HEK293 (cell line): ENCODE data around the gene TRIM24.
A peak's percentile ranks its signal among the peaks of the same experiment; 100 is the strongest.

Source experiments
- BCL11B ChIP-seq: fragments of 450-650 bp; formaldehyde crosslinking; IDR thresholded peaks from 2 replicates; pipeline ENCODE4 v1.5.1; 2016; ENCODE audit warnings: low read depth, missing biosample characterization, missing genetic modification characterization
- IKZF3 ChIP-seq: fragments of 450-650 bp; IDR thresholded peaks from 2 replicates; pipeline ENCODE4 v1.5.0; 2018; ENCODE audit warnings: missing biosample characterization, mild to moderate bottlenecking, missing genetic modification characterization, moderate library complexity
- WT1 ChIP-seq: fragments of 450-650 bp; formaldehyde crosslinking; IDR thresholded peaks from 2 replicates; pipeline ENCODE4 v1.5.1; 2016; ENCODE audit warnings: missing biosample characterization, missing genetic modification characterization
- YY2 ChIP-seq: fragments of 450-650 bp; formaldehyde crosslinking; IDR thresholded peaks from 2 replicates; pipeline ENCODE4 v1.5.1; 2016; ENCODE audit warnings: missing biosample characterization, missing genetic modification characterization
- ZBTB1 ChIP-seq: fragments of 450-650 bp; formaldehyde crosslinking; IDR thresholded peaks from 2 replicates; pipeline ENCODE4 v1.5.1; 2016; ENCODE audit warnings: missing biosample characterization, missing genetic modification characterization
- ZBTB11 ChIP-seq: fragments of 450-650 bp; formaldehyde crosslinking; conservative IDR thresholded peaks from 2 replicates; pipeline ENCODE4 v1.5.1; 2016; ENCODE audit warnings: low read depth, missing biosample characterization, missing genetic modification characterization
- ZBTB48 ChIP-seq: fragments of 450-650 bp; formaldehyde crosslinking; IDR thresholded peaks from 2 replicates; pipeline ENCODE4 v1.5.1; 2016; ENCODE audit warnings: missing biosample characterization, missing genetic modification characterization
- ZEB2 ChIP-seq: fragments of 450-650 bp; formaldehyde crosslinking; IDR thresholded peaks from 2 replicates; pipeline ENCODE4 v1.5.1; 2016; ENCODE audit warnings: missing biosample characterization, missing genetic modification characterization
- ZNF157 ChIP-seq: fragments of 450-650 bp; formaldehyde crosslinking; IDR thresholded peaks from 2 replicates; pipeline ENCODE4 v1.5.1; 2016; ENCODE audit warnings: missing biosample characterization, missing genetic modification characterization
- ZNF202 ChIP-seq: fragments of 450-650 bp; formaldehyde crosslinking; IDR thresholded peaks from 2 replicates; pipeline ENCODE4 v1.5.1; 2016; ENCODE audit warnings: missing biosample characterization, missing genetic modification characterization, borderline replicate concordance
- ZNF221 ChIP-seq: fragments of 450-650 bp; formaldehyde crosslinking; IDR thresholded peaks from 2 replicates; pipeline ENCODE4 v1.5.1; 2017; ENCODE audit warnings: missing biosample characterization, missing genetic modification characterization, borderline replicate concordance
- ZNF292 ChIP-seq: fragments of 450-650 bp; formaldehyde crosslinking; IDR thresholded peaks from 2 replicates; pipeline ENCODE4 v1.5.1; 2016; ENCODE audit warnings: low read depth, missing biosample characterization, missing genetic modification characterization, borderline replicate concordance
- ZNF311 ChIP-seq: fragments of 450-650 bp; formaldehyde crosslinking; IDR thresholded peaks from 2 replicates; pipeline ENCODE4 v1.5.1; 2017; ENCODE audit warnings: missing biosample characterization, missing genetic modification characterization, borderline replicate concordance
- ZNF350 ChIP-seq: fragments of 450-650 bp; formaldehyde crosslinking; IDR thresholded peaks from 2 replicates; pipeline ENCODE4 v1.5.0; 2017; ENCODE audit warnings: missing biosample characterization, mild to moderate bottlenecking, missing genetic modification characterization
- ZNF362 ChIP-seq: fragments of 450-650 bp; formaldehyde crosslinking; IDR thresholded peaks from 2 replicates; pipeline ENCODE4 v1.5.1; 2016; ENCODE audit warnings: missing biosample characterization, missing genetic modification characterization
- ZNF366 ChIP-seq: fragments of 450-650 bp; formaldehyde crosslinking; conservative IDR thresholded peaks from 2 replicates; pipeline ENCODE4 v1.5.1; 2016; ENCODE audit warnings: missing biosample characterization, missing genetic modification characterization
- ZNF416 ChIP-seq: fragments of 450-650 bp; formaldehyde crosslinking; IDR thresholded peaks from 2 replicates; pipeline ENCODE4 v1.5.1; 2016; ENCODE audit warnings: missing biosample characterization, missing genetic modification characterization
- ZNF423 ChIP-seq: fragments of 450-650 bp; formaldehyde crosslinking; IDR thresholded peaks from 2 replicates; pipeline ENCODE4 v1.5.1; 2016; ENCODE audit warnings: missing biosample characterization, missing genetic modification characterization
- ZNF521 ChIP-seq: fragments of 450-650 bp; formaldehyde crosslinking; IDR thresholded peaks from 2 replicates; pipeline ENCODE4 v1.5.1; 2017; ENCODE audit warnings: missing biosample characterization, mild to moderate bottlenecking, missing genetic modification characterization
- ZNF610 ChIP-seq: fragments of 450-650 bp; formaldehyde crosslinking; IDR thresholded peaks from 2 replicates; pipeline ENCODE4 v1.5.1; 2016; ENCODE audit warnings: missing biosample characterization, missing genetic modification characterization, borderline replicate concordance
- ZNF664 ChIP-seq: fragments of 450-650 bp; formaldehyde crosslinking; IDR thresholded peaks from 2 replicates; pipeline ENCODE4 v1.5.1; 2016; ENCODE audit warnings: missing biosample characterization, missing genetic modification characterization
- ZNF768 ChIP-seq: fragments of 450-650 bp; formaldehyde crosslinking; IDR thresholded peaks from 2 replicates; pipeline ENCODE4 v1.5.1; 2018; ENCODE audit warnings: missing biosample characterization, mild to moderate bottlenecking, missing genetic modification characterization
- ZNF791 ChIP-seq: fragments of 450-650 bp; formaldehyde crosslinking; IDR thresholded peaks from 2 replicates; pipeline ENCODE4 v1.5.1; 2016; ENCODE audit warnings: missing biosample characterization, missing genetic modification characterization
- ZXDB ChIP-seq: fragments of 450-650 bp; formaldehyde crosslinking; IDR thresholded peaks from 2 replicates; pipeline ENCODE4 v1.5.1; 2016; ENCODE audit warnings: missing biosample characterization, missing genetic modification characterization
- TF ChIP-seq, protein P1 (sequence below): fragments of 450-650 bp; formaldehyde crosslinking; IDR thresholded peaks from 2 replicates; pipeline ENCODE4 v1.5.1; 2016; ENCODE audit warnings: missing biosample characterization, missing genetic modification characterization, borderline replicate concordance
- TF ChIP-seq, protein P2 (sequence below): fragments of 450-650 bp; formaldehyde crosslinking; IDR thresholded peaks from 2 replicates; pipeline ENCODE4 v1.5.1; 2016; ENCODE audit warnings: missing biosample characterization, missing genetic modification characterization
- TF ChIP-seq, protein P3 (sequence below): fragments of 450-650 bp; formaldehyde crosslinking; IDR thresholded peaks from 2 replicates; pipeline ENCODE4 v1.5.1; 2016; ENCODE audit warnings: missing biosample characterization, missing genetic modification characterization, low read depth

The TRIM24 gene

GRCh38 chr7:138460649-138461607, 869 bp downstream of the TRIM24 start (continued):
- no peak for TF ChIP-seq ZBTB48
- TF ChIP-seq ZNF202: no peak
- no peak for TF ChIP-seq WT1
- no peak for TF ChIP-seq ZNF311 (tag by site-specific recombination)
- TF ChIP-seq ZBTB1 (tag by site-specific recombination): no peak
- TF ChIP-seq ZEB2 (tag by site-specific recombination): peak; percentile 14; the same call in 1 of the 2 replicates
- TF ChIP-seq ZNF350: no peak
- no peak for TF ChIP-seq ZNF416 (tag by site-specific recombination)
- no peak for TF ChIP-seq ZNF791 (tag by site-specific recombination)
- peak; percentile 49; the same call in 1 of the 2 replicates for TF ChIP-seq ZNF423 (tag by site-specific recombination)
- no peak for TF ChIP-seq ZNF610
- TF ChIP-seq ZBTB11 (tag by site-specific recombination): no peak
- TF ChIP-seq, protein P1, sequence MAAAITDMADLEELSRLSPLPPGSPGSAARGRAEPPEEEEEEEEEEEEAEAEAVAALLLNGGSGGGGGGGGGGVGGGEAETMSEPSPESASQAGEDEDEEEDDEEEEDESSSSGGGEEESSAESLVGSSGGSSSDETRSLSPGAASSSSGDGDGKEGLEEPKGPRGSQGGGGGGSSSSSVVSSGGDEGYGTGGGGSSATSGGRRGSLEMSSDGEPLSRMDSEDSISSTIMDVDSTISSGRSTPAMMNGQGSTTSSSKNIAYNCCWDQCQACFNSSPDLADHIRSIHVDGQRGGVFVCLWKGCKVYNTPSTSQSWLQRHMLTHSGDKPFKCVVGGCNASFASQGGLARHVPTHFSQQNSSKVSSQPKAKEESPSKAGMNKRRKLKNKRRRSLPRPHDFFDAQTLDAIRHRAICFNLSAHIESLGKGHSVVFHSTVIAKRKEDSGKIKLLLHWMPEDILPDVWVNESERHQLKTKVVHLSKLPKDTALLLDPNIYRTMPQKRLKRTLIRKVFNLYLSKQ (tag by site-specific recombination): no peak
- TF ChIP-seq ZNF221 (tag by site-specific recombination): no peak
- TF ChIP-seq ZNF768: no peak
- TF ChIP-seq, protein P2, sequence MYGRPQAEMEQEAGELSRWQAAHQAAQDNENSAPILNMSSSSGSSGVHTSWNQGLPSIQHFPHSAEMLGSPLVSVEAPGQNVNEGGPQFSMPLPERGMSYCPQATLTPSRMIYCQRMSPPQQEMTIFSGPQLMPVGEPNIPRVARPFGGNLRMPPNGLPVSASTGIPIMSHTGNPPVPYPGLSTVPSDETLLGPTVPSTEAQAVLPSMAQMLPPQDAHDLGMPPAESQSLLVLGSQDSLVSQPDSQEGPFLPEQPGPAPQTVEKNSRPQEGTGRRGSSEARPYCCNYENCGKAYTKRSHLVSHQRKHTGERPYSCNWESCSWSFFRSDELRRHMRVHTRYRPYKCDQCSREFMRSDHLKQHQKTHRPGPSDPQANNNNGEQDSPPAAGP: peak; percentile 40; the same call in 1 of the 2 replicates
- no peak for TF ChIP-seq ZNF664 (tag by site-specific recombination)
- TF ChIP-seq BCL11B (tag by site-specific recombination): no peak
- TF ChIP-seq ZNF292 (tag by site-specific recombination): no peak
- TF ChIP-seq, protein P3, sequence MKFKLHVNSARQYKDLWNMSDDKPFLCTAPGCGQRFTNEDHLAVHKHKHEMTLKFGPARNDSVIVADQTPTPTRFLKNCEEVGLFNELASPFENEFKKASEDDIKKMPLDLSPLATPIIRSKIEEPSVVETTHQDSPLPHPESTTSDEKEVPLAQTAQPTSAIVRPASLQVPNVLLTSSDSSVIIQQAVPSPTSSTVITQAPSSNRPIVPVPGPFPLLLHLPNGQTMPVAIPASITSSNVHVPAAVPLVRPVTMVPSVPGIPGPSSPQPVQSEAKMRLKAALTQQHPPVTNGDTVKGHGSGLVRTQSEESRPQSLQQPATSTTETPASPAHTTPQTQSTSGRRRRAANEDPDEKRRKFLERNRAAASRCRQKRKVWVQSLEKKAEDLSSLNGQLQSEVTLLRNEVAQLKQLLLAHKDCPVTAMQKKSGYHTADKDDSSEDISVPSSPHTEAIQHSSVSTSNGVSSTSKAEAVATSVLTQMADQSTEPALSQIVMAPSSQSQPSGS (tag by site-specific recombination): no peak
- TF ChIP-seq ZNF157: no peak
- TF ChIP-seq ZNF521 (tag by site-specific recombination): no peak
- no peak for TF ChIP-seq ZXDB (tag by site-specific recombination)
- peak; percentile 79 for TF ChIP-seq ZNF366 (tag by site-specific recombination)
- no peak for TF ChIP-seq IKZF3
- no peak for TF ChIP-seq ZNF362 (tag by site-specific recombination)
- no peak for TF ChIP-seq YY2 (tag by site-specific recombination)
